HPDE6-E6E7 (cell line): ENCODE results near the gene PDGFRB.

Source experiments
- DNase-seq: peaks from one replicate; pipeline ENCODE4 v3.0.0; 2011; ENCODE audit warnings: missing footprints; ENCODE audit errors: extremely low spot score

The PDGFRB gene

GRCh38 chr5:150114773-150115408 is 40.8 kb downstream of the PDGFRB start:
- DNase-seq = no peak

DNA sequence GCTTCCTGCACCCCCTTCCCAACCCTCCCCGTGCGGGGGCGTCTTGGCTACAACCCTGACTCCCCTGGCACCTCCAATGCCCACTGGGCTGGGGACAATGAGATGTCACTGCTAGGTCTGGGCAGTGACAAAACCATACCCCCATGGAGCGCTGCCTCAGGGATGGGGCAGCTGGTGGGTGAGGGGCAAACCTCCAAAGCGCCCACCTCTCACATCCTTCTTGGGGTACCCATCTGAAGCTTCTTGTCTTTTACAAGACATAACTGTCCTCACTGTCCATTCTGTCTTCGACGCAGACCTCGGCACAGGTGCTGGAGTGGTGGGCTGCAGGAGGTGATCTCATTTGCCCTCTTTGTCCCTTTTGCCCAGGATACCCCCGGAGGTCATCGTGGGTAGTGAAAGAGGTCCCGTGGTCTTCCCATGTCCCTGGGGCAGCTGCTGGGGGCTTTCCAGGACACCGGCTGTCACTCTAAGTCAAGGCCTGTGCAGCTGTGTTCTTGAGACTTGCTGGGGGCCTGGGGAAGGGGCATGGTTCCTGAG is 41.5 kb downstream of the PDGFRB start:
- no peak for DNase-seq

DNA sequence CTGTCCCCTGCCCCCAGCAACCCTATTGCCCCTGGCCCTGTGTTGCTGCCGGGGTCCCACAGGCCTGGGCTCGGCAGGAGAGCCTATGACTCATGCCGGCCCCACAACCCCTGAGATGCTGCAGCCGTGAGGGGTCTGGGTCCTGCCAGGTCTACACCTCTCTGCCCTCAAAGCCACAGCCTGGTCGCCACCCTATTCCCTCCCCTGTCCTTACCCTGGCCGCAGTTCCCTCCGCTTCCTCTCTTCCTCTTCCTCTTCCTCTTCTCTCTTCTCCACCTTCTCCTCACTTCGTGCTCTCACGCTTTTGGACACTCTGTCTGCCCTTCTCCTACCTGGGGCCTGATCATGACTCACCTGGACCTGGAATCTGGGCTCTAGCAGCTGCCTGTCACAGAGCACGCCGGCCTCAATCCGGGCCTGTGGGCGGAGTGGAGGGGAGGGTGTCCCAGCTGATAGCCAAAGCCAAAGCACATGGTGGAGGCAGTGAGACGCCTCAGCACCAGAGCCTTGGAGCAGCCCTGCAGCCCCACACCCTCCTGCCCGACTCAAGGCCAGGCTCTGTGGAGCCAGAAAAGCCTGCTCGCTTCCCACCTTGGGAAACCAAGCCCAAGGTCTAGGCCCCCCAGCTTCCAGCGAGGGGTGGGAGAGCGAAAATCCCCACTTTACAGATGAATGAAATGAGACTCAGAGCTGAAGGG is 42.4 kb downstream of the PDGFRB start:
- peak; percentile 93 for DNase-seq

DNA sequence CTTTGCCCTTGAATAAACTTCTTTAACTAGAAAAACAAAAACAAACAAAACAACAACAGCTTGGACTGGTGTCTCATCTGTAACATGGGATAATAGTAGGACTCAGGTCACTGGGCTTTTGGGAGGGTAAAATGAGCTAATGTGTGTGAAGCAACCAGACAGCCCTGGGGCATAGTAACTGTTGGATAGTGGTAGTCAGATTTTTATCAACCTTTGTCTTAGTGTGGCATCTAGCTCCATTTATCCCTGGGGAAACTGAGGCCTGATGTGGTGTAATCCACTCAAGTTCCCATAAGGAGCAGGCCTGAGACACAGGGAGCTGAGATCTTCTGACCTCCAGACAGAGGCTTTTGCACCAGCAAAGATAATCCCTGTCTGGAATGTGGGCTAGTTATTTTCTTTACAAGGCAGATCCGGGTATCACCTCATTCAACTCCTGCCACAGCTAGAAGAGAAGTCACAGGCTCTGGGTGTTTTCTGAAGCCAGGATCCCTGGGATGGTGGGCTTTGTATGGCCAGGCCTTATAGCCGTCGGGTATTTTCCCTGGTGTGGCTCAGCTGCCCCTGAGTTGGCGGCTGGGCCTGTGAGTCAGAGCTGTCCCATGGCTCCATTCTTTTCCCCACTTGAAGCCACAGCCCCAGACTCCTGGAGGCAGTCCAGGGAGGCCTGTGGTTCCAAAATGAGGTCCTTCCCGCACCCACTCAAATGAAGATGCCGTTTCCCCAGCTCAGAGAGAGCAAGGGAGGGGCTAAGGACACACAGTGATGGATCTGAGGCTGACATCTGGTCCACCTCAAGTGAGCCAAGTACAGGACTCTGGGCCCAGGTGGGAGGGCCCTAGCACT is 43.2 kb downstream of the PDGFRB start:
- DNase-seq = peak; percentile 52

- no peak for DNase-seq
Measured at GRCh38 chr5:150111122-150111521, 44.5 kb downstream of the PDGFRB start.

GRCh38 chr5:150109921-150110320 is 45.7 kb downstream of the PDGFRB start:
- no peak for DNase-seq

GRCh38 chr5:150108711-150109514 is 46.7 kb downstream of the PDGFRB start:
- DNase-seq = no peak

DNA sequence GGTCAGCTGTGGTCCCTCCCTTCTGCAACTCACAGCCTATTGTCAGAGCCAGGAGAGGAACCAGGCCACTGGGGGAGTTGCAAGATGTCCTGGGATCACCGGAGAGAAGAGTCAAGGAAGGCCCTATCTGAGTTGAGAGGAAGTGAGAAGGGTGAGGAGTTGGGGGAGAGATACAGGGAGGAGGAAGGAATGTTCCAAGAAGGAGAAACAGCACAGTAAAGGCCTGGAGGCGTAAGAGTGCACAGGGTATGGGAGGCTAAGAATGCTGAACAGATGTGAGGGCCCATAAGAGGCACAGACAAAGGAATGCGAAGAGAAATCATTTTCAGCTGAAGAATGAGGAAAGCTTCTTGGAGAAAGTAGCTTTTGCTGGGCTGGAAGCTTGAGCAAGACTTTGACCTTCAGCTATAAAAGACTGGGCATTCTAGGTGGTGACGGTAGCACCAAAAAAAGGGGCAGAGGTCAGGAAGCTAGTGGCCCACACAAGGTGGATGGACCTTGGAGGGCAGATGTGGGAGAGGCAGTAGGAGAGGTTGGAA is 47.7 kb downstream of the PDGFRB start:
- DNase-seq = no peak

GRCh38 chr5:150106674-150107426 is 48.8 kb downstream of the PDGFRB start:
- no peak for DNase-seq

GRCh38 chr5:150105928-150106615 is 49.6 kb downstream of the PDGFRB start:
- DNase-seq = no peak

DNA sequence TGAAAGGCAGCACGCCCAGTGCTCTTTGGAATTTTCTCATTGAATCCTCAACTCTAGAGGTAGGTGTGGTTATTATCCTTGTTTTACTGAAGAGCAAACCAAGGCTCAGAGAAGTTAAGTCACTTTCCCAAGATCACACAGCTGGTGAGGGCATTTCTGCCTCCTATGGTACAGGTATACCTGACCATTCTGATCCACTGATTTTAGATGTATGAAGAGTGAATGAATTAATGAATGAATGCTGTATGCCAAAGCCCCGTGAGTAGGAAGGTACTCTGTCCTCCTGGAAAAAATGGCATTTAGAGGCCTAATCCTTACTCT is 51.1 kb downstream of the PDGFRB start:
- DNase-seq = no peak

GRCh38 chr5:150103678-150104549 is 51.7 kb downstream of the PDGFRB start:
- DNase-seq = no peak

DNA sequence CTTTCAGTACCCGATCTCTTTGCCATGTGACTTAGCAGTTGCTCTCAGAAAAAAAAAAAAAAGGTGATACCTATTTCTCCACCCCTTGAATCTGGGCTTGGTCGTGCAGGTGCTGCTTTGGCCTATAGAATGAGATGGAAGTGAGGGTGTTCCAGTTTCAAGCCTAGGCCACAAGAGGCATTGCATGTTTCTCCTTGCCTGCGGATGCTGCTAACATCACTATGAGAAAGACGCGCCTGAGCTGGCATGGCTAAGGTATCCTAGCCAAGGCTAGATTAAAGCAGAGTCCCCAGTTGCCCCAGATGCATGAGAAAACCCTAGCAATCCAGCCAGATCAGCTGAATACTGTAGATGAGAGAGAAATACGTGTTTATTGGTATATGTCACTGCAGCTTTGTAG is 54.6 kb downstream of the PDGFRB start:
- no peak for DNase-seq

DNA sequence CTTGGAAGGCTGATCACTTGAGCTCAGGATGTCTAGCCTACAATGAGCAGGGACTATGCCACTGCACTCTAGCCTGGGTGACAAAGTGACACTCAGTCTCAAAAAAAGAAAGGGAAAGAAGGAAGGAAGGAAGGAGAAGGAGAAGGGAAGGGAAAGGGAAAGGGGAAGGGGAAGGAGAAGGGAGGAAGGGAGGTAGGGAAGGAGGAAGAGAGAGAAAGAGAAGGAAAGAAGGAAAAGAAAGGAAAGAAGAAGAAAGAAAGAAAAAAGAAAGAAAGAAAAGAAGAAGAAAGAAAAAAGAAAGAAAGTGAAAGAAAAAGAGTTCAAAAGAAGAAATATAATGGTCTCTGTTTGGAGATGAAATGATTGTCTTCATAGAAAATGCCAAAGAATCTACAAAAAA is 58.5 kb downstream of the PDGFRB start:
- DNase-seq = no peak

- no peak for DNase-seq
Measured at GRCh38 chr5:150092159-150092787, 63.4 kb downstream of the PDGFRB start.

- DNase-seq = no peak
Measured at GRCh38 chr5:150085950-150086715, 69.5 kb downstream of the PDGFRB start, which contains the start of gene CSF1R. Gene CSF1R, minus strand, starts transcription at chr5:150086554. Its CDS starts 127 bp downstream, at chr5:150086427.

GRCh38 chr5:150085191-150085912 is 70.3 kb downstream of the PDGFRB start:
- no peak for DNase-seq
